ENCODE results near the gene HFM1. TPM values are rescaled to one million over a fixed set of nuclear protein-coding genes. Genes with fewer than 3 reads are reported as not detected.

HFM1 gene
- total RNA-seq, 1 experiment from 2014 or later: 0.35 TPM

- no peak for DNase-seq (ENCODE audit: low spot score)
These were observed 143.0 kb downstream of the HFM1 start for GRCh38 chr1:91261655-91262054.

GRCh38 chr1:91245435-91245834 lies 159.2 kb downstream of the HFM1 start:
- no peak for DNase-seq (ENCODE audit: low spot score)

DNA sequence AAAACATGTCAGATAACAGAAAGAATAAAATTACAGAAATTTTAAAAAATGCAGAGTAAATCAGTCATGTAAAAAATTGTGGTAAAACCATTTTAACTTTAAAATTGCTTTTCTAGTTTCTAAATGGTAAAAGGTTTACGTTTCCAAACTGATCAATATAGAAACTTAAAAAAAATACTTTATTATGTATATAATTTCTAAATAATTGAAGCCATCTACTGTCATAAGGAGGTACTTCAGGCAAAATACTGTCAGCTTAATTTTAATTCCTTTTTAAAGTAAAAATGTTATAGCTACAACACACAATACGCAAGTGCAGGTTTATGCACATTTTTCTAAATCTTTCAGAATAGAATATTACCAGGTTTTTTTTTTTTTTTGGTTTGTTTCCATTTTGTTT lies 159.9 kb downstream of the HFM1 start:
- no peak for DNase-seq (ENCODE audit: low spot score)

DNA sequence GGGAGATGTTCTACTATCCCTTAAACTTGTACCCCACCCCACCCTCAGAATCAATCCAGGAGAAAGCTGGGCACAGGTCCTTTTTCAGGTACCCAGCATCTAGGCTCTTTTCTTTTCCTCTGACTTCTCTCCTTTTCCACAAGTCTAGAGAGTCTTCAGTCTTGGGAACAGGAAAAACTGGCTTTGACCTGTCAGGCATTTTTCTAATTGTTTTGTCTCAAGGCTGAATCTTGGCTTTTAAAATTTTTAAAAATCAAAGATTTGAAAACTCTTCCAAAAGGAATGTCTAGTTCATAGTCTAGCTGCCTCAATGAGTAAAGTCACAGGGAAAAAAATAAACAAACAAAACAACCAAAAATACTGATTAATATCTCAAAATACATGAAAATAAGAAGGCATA lies 161.5 kb downstream of the HFM1 start:
- DNase-seq (ENCODE audit: low spot score): no peak

GRCh38 chr1:91234181-91234580 lies 170.5 kb downstream of the HFM1 start:
- no peak for DNase-seq (ENCODE audit: low spot score)

DNA sequence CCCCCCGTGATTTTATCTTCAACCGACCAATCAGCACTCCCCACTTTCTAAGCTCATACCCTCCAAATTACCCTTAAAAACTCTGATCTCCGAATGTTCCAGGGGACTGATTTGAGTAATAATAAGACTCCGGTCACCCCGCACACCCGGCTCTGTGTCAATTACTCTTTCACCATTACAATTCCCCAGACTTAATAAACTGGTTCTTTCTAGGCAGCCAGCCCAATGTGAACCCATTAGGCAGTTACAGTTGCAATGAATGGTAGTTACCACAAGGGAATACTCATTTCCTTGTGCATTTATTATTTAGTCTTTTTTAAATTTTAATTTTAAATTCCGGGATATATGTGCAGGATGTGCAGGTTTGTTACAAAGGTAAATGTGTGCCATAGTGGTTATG lies 177.9 kb downstream of the HFM1 start:
- no peak for DNase-seq (ENCODE audit: low spot score)

- no peak for DNase-seq (ENCODE audit: low spot score)
These were observed 179.8 kb downstream of the HFM1 start for GRCh38 chr1:91224878-91225277.

DNA sequence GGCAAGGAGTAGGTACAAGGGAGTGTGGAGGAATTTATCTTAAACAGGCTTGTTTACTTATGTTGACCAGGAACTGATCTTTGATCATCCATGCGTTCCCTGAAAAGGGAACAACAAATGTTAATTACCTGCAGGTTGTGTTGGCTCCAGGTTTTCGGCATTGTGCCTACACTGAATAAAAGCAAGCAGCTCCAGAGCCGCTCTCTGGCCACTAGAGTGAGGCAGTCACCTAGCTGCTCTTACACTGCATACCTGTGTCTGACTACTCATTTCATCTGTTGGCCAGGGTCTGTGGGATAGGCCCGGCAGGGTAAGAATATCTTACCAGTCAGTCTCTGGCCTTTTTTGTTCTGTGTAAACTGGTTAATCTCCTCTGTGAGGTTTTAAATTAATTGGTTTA lies 183.6 kb downstream of the HFM1 start:
- no peak for DNase-seq (ENCODE audit: low spot score)

GRCh38 chr1:91217911-91218310 lies 186.7 kb downstream of the HFM1 start:
- DNase-seq (ENCODE audit: low spot score): no peak

Other genes with a start within 250 kb of the HFM1 start
- 13.6 and 14.3 TPM in 2 replicates for gene CDC7, start 96.0 kb upstream of the HFM1 start, total RNA-seq (2014; rRNA removed; shearing (Covaris generic))

All from H4 (cell line).